GM19351 (cell line): Measurements from ENCODE around the gene NECTIN2.

Experiments used
- ATAC-seq: cut with Tn5 transposase; IDR thresholded peaks from one replicate; pipeline ENCODE4 v1.9.1; 2021; ENCODE audit warnings: mild to moderate bottlenecking, moderate library complexity; ENCODE audit not compliant: unreplicated experiment

NECTIN2 gene

DNA sequence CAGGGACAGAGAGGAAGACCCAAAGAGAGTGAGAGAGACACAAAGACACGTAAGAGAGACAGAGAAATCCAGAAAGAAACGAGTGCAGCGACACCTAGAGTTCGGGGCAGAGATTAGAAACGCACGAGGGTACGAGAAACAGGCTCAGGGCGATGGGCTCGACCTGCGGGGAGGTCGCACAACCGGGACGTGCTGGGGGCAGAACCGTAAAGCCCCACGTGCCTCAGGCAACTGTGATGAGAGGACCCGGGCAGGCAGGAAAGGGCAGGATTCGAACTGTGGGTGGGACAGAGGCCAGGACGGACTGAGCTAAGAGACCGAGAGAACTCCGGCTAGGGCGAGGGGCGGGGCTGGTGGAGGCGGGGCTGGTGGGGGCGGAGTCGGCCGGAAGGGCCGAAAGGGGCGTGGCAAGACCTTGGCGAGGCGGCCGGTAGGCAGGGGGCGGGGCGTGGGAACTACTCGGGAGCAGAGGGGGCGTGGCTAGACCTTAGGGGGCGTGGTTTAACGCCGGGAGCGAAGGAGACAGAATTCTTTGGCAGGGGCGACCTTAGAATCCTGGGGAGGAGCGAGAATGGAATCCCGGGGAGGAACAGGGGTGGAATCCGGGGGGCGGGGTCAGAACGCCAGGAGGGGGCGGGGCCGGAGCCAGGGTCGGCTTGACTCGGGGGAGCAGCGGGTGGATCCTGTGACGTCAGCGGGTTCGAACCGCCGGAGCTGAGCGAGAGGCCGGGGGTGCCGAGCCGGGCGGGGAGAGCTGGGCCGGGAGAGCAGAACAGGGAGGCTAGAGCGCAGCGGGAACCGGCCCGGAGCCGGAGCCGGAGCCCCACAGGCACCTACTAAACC, at the start of gene NECTIN2:
NECTIN2 (plus strand) TSS at position 686 of the 843 bp plus-strand sequence. CDS start 229 bp downstream, outside the sequence.
- ATAC-seq = peak; percentile 57

DNA sequence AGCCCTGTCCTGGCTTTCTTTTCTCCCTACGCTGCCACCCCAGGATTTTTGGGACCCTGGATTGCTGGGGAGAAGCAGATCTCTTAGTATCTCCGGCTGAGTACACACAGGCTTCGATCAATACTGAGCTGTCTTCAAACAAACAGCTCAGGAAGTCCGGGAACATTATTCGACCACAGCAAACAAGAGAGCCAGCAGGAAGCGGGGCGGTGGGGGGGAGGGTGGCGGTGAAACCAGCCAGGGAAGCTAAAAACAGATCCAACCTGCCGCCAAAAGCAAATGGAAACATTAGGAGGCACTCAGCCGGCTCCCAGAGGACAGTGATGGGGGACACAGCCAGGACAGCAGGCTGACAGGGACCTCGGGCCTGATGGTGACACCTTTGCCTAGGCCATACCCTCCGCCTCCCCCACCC, 49.4 kb upstream of the NECTIN2 start:
- ATAC-seq = no peak

DNA sequence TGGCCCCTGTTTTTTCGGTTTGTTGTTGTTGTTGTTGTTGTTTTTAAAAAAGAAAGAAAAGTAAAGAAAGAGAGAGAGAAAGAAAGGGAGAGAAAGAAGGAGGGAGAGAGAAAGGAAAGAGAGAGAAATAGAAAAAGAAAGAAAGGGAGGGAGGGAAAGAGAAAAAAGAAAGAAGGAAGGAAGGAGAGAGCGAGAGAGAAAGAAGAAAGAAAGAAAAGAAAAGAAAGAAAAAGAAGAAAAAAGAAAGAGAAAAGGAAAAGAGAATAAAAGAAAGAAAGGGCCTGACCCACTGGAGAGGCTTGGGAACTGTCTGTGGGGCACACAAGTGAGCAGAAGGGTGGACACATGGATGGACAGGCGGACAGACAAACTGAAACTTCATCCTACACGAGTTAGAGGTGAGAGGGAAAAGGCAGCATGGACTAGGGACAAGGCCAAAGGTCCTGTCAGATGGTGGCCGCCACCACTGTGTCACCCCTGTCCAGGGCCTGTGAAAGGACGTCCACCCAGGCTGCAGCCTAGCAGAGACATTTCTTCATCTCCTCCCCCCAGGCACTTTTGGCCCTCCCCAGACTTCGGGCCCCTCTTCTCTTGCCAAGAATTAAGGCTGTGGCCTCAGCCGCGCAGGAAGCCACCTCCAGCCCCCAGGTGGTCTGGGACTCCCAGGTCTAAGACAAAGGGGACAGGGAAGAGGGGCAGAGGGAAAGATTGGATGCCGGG, 46.3 kb upstream of the NECTIN2 start:
- ATAC-seq = no peak

DNA sequence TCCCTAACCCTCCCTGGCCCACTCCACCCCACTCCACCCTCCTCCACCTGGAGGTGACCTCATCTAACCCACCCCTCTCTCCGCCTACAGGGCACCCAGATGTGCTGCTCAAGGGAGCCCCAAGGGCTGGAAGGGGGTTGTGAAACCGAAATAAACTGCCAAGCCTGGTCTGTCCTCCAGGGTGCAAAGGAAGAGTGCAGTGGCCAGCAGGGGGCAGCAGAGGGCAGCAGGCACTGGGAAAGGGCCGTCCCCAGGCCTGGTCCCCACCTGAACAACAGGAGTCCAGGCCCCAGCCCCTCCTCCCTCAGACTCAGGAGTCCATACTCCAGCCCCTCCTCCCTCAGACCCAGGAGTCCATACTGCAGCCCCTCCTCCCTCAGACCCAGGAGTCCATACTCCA, 45.6 kb upstream of the NECTIN2 start:
- ATAC-seq = peak; percentile 75

DNA sequence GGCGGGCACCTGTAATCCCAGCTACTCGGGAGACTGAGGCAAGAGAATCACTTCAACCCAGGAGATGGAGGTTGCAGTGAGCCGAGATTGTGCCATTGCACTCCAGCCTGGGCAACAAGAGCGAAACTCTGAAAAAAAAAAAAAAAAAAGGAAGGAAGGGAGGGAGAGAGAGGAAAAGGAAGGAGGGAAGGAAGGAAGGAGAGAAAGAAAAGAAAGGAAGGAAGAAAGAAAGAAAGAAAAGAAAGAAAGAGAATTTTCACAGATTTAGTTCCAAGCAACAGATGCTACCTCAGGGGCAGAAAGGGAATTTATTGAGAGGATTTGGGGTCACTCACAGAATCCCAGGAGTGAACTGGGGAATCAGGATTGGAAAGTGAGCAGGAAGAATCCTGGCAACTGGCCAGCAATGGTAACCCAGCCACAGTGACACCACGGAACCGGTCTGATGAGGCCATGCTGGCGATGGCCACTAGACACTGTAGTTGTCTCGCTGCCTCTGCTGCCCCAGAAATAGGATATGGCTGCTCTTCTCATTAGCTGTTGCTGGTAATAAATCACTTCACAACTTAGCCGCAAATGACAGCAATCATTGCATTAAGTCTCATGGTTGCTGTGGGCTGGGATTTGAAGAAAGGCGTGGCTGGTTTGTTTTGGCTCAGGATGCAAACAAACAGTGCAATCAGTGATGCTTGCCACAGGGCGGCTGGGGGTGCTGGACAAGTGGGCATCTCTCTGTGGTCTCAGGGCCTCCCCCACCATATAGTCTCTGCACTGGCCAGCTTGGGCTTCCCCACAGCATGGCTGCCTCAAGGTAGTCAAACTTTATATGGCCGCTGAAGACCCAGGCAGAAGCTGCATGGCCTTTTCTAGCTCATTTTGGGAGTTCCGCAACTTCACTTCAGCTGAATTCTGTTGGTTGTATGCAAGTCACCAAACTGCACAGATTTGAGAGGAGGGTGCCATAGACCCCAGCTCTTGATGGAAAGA, 42.4 kb upstream of the NECTIN2 start:
- no peak for ATAC-seq

DNA sequence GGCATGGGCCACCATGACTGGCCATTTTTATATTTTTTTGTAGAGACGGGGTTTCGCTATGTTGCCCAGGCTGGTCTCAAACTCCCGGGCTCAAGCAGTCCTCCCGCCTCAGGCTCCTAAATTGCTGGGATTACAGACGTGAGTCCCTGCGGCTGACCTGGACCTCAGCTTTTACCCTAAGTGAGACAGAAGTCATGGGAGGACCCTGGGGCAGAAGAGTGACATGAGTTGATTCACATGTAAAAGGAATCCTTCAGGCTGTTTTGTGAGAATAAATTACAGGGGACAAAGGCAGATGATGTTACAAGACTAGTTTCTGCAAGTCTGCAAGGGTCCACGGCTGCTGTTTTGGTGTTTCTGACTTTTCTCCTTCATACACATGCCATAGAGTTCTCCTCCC, 39.8 kb upstream of the NECTIN2 start:
- no peak for ATAC-seq

DNA sequence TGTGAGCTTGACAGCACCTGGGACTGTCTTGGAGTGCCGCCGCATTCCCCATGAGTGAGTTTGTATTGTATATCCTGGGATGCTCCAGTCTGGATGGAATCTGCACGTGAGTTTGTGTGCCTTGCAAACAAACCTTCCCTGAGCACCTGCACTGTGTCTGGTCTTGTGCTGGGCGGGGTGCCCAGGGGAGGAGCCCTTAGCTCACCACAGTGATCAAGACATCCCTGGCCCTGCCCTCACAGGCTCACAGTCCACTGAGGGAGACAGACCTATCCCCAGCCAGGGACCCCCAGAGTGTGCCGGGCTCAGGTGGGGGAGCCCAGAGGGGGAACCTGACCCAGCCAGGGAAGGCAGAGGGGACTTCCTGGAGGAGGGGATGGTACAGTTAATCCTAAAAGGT, 38.9 kb upstream of the NECTIN2 start:
- no peak for ATAC-seq

DNA sequence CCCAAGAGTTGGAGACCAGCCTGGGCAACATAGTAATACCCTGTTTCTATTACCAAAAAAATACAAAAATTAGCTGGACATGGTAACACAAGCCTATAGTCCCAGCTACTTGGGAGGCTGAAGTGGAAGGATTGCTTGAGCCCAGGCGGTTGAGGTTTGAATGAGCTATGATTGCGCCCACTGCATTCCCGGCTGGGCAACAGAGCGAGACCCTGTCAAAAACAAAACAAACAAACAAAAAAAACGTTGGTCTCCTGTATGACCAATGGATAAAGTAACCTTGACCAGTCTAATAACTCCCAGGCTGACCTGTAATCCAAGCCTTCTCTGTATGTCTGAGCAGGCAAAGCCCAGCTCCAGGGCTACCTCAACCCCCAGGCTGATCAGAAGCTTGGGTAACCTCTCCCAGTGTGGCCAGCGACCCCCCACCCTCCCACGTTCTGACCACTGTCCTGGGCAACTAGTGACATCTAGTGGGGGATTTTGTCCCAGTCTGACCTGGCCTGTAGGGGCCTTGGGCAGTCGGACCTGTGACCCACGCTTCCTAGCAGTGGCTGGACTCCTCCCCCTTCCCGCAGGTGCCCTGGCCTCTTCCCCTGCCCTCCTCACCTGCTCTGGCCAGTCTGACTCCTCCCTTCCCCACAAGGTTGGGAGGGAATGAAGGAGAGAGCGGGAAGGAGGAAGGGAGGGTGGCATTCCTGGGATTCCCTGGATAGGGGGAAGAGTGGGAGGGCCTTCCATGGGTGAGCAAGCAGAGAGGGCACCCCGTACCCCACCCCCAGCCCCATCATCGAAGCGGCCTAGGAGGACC, 38.2 kb upstream of the NECTIN2 start:
- no peak for ATAC-seq

DNA sequence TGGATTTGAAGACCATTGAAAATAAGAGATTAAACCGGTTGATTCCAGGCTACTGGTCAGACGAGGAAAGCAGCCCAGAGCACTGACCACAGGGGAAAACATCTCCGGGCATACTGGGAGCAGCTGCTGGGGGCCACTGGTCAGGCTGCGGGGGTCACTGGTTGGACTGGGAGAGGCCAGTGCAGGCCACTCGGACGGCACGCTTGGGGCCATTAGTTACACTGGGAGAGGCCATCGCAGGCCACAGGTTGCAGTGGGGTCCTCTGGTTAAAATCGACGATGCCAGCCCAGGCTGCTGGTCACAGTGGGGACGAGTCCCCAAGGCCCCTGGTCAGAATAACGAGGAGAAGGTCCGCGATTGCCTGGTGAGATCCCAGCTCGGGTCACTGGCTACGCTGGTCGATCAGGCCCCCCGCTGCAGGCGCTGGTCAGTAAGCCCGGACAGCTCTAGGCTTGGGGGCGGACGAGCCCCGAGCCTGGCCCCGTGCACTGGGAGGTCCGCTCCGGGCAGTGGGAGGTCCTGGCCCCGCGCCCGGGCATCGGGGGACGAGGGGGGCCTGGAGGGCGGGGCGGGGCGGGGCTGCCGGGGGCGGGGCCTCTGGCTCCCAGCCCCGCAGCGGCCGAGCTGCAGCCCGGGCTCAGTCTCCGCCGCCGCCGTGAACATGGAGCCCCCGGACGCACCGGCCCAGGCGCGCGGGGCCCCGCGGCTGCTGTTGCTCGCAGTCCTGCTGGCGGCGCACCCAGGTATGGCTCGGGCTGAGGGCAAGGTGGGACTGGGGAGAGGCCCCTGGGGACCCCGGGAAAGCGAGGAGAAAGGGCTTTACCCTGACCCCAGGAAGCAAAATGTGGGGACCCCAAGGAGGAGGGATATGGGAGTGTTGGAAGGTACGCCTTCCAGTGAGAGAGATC, 37.4 kb upstream of the NECTIN2 start, which contains the start of gene BCAM:
BCAM (plus strand) TSS at position 641 of the 909 bp plus-strand sequence; CDS start at position 663, 22 bp downstream.
- ATAC-seq = no peak

DNA sequence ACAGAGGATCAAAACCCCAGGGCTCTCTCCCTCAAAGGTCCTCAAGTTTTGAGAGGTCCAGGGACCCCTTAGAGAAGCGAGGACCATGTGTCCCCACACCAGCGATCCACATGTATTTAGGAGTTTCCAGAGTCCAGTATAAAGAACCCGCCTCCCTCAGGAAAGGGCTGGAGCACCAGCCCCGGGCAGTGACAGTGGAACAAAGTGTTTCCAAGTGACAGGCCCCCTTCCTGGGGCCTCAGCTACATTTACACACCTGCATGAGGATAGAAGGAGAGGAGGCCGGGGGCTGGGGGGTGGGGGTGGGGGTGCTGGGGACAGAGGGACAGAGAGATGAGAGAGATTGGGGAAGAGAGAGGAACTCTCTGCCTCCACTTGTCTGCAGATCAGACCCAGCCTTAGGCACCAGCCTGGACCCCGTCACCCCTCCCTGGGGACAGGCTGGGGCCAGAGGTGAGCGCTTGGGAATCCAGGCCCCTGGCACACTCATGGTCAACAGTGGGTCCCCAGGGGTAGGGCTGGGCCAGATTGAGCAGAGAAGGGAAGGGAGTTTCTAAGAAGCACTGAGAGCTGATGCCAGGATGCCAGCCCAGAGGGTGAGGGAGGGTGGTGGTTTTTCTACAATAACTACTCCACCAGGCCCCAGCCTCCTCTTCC, 36.4 kb upstream of the NECTIN2 start:
- no peak for ATAC-seq

DNA sequence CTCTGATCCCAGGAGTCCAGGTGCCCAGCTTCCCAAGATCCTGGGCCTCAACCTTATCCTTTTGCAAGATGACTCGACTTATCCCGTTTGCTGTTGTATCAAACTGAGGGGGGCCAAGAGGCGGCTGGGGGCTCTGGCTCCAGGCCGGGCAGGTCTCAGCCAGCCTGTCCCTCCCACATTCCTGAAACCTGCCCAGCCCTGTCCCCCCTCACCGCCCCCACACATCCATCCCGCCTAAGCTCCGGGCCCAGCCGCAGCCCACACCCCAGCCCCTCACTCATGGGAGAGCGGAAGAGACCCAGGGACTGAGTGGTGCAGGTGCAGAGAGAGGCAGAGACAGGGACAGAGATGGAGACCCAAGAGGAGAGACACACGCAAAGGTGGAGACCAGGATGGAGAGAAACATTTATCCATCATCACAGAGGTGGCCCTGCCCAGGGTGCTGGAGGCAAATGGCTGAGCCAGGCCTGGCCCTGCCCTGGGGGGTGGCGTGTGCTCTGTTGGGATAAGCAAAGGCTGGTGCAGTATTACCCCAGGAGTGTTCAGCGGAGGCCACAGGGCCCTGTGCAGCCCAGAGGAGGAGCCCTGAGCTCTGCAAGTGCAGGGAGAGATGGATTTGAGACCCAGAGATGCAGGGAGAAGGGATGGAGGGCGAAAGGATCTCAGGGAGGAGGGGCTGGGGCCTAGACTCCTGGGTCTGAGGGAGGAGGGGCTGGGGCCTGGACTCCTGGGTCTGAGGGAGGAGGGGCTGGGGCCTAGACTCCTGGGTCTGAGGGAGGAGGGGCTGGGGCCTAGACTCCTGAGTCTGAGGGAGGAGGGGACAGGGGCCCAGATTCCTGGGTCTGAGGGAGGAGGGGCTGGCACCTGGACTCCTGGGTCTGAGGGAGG, 35.6 kb upstream of the NECTIN2 start:
- no peak for ATAC-seq

DNA sequence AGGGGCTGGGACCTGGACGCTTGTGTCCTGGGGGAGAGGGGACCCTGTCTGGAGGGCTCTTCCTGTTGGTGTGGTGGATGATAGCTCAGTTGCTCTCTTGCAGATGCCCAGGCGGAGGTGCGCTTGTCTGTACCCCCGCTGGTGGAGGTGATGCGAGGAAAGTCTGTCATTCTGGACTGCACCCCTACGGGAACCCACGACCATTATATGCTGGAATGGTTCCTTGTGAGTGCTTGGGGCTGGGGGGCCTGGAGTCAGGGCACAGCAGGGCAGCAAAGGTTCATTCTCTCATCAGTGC, 35.0 kb upstream of the NECTIN2 start:
- no peak for ATAC-seq

DNA sequence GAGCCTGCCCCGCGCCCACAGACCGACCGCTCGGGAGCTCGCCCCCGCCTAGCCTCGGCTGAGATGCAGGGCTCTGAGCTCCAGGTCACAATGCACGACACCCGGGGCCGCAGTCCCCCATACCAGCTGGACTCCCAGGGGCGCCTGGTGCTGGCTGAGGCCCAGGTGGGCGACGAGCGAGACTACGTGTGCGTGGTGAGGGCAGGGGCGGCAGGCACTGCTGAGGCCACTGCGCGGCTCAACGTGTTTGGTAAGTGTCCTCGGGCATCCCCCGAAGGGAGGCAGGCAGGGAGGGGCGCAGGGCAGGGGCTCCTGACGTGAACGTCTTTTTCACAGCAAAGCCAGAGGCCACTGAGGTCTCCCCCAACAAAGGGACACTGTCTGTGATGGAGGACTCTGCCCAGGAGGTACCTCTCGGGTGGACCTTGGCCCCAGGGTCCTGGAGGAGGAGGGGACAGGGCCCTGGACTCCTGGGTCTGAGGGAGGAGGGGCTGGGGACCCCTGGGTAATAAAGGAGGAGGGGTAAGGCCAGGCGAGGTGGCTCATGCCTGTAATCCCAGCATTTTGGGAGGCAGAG, 33.9 kb upstream of the NECTIN2 start:
- no peak for ATAC-seq

DNA sequence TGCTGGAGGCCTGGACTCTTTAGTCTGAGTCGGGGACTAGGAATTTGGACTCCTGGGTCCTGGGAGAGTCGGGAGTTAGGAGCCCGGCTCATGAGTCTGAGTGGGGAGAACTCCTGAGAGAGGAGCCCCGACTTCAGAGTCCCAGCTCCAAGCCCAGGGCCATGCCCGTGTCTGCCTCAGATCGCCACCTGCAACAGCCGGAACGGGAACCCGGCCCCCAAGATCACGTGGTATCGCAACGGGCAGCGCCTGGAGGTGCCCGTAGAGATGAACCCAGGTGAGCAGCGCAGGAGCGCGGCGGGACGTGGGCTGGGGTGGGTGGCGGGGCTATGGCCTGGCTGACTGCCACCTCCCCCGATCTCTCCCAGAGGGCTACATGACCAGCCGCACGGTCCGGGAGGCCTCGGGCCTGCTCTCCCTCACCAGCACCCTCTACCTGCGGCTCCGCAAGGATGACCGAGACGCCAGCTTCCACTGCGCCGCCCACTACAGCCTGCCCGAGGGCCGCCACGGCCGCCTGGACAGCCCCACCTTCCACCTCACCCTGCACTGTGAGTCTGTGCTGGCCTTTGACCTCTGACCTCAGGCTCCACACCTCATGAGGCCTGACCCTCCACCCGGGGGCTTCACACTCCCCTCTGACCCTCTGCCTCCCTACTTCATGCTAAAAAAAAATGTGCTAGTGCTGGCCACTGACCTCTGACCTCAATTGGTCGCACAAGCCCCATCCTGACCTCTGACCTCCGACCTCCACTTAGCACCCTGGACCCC, 32.8 kb upstream of the NECTIN2 start:
- ATAC-seq = no peak

DNA sequence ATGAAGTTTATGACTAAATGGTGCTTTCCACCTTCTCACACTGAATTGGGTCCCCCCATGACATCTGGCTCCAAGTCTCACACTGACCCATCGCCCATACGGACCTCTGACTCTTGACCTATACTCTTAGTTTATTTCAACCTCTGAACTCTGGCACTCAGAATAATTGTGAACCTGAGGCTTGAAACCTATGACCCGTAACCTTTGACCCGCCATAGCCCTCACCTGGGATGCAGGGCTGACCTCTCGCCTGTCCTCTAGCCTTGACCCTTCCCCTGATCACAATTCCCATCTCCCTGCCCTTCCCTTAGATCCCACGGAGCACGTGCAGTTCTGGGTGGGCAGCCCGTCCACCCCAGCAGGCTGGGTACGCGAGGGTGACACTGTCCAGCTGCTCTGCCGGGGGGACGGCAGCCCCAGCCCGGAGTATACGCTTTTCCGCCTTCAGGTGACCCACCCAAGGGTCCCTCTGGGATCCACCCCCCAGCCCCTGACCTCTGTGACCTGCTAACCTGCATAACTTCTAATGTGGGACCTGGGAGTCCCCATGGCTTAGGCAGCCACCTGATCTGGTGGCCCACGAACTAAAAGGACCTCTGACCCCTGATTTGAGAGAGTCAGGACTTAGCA, 32.1 kb upstream of the NECTIN2 start:
- ATAC-seq = no peak

DNA sequence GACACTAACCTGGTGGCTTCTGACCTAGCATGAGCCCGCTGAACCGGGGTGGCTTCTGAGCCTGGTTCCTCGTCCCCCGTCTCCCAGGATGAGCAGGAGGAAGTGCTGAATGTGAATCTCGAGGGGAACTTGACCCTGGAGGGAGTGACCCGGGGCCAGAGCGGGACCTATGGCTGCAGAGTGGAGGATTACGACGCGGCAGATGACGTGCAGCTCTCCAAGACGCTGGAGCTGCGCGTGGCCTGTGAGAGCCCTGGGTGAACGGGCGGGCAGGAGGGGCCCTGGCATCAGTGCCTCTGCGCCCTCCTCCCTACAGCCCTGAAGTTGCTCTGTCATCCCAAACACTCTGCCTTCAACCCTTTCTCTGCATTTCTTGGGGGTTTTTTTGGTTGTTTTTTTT, 31.6 kb upstream of the NECTIN2 start:
- no peak for ATAC-seq
